Sigmoid colon (tissue), 3 donors: ENCODE measurements around the gene GDAP1L1.

ENCODE experiments used
- POLR2A ChIP-seq, 2 donors: fragments of 450-650 bp; IDR thresholded peaks; one replicate each; pipeline ENCODE4 v1.6.1; 2016; ENCODE audit warnings: antibody characterized with exemption in 2 of 2, mild to moderate bottlenecking in 2 of 2, moderate library complexity in 2 of 2
- TF ChIP-seq, protein P1 (sequence below), 4 experiments: fragments of 450-650 bp in 3 of 4; fragments of 200-600 bp in 1 of 4; IDR thresholded peaks; one replicate each; pipeline ENCODE4 v1.5.1; 2016 to 2019; ENCODE audit warnings: antibody characterized with exemption in 4 of 4, mild to moderate bottlenecking in 3 of 4, moderate library complexity in 2 of 4

DNA sequence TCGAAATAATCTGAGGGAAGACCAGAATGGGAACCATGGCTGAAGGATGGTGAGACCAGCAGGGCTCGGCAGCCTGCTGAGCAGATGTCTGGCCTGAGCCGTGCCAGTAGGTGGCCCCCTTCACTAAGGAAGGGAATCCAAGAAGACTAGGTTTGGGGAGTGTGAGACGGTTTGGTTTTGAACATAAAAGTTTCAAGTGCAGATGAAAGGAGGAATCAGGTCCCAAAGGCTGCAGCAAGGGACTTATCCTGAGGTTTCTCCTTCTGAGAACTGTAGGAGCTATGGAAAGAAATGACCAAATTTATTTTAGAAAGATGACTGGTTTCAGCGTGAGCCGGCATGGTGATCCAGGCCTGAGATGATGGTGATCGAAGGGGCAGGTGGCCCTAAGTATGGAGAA is 32.0 kb upstream of the GDAP1L1 start:
- no peak for TF ChIP-seq POLR2A (IDR thresholded peaks at IDR 0.05)
- TF ChIP-seq, protein P1, sequence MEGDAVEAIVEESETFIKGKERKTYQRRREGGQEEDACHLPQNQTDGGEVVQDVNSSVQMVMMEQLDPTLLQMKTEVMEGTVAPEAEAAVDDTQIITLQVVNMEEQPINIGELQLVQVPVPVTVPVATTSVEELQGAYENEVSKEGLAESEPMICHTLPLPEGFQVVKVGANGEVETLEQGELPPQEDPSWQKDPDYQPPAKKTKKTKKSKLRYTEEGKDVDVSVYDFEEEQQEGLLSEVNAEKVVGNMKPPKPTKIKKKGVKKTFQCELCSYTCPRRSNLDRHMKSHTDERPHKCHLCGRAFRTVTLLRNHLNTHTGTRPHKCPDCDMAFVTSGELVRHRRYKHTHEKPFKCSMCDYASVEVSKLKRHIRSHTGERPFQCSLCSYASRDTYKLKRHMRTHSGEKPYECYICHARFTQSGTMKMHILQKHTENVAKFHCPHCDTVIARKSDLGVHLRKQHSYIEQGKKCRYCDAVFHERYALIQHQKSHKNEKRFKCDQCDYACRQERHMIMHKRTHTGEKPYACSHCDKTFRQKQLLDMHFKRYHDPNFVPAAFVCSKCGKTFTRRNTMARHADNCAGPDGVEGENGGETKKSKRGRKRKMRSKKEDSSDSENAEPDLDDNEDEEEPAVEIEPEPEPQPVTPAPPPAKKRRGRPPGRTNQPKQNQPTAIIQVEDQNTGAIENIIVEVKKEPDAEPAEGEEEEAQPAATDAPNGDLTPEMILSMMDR (IDR thresholded peaks at IDR 0.05): peak; percentile 58 to 63 (median 60)
